Measurements from ENCODE around the gene JUND.

The JUND gene

GRCh38 chr19:18308051-18308947 is 26.9 kb upstream of the JUND start:
- no peak for DNase-seq

GRCh38 chr19:18307271-18307681 is 25.9 kb upstream of the JUND start:
- no peak for DNase-seq

- DNase-seq: no peak
Measured at GRCh38 chr19:18306888-18307260, 25.5 kb upstream of the JUND start.

GRCh38 chr19:18306209-18306887 is 24.9 kb upstream of the JUND start:
- DNase-seq: no peak

GRCh38 chr19:18304458-18305310 is 23.3 kb upstream of the JUND start:
- DNase-seq: no peak

GRCh38 chr19:18304208-18304457 is 22.7 kb upstream of the JUND start:
- peak; percentile 39 for DNase-seq

- DNase-seq: no peak
Measured at GRCh38 chr19:18301718-18302111, 20.3 kb upstream of the JUND start.

GRCh38 chr19:18300930-18301717 is 19.7 kb upstream of the JUND start:
- DNase-seq: no peak

GRCh38 chr19:18299654-18300053 is 18.2 kb upstream of the JUND start:
- no peak for DNase-seq

GRCh38 chr19:18298601-18299000 is 17.2 kb upstream of the JUND start:
- DNase-seq: no peak

GRCh38 chr19:18297308-18297707 is 15.9 kb upstream of the JUND start:
- no peak for DNase-seq

- DNase-seq: no peak
Measured at GRCh38 chr19:18295034-18295451, 13.6 kb upstream of the JUND start.

GRCh38 chr19:18294467-18294864 is 13.0 kb upstream of the JUND start:
- peak; percentile 47 for DNase-seq

- no peak for DNase-seq
Measured at GRCh38 chr19:18293642-18294466, 12.4 kb upstream of the JUND start.

GRCh38 chr19:18292810-18293641 is 11.6 kb upstream of the JUND start:
- peak; percentile 51 for DNase-seq

GRCh38 chr19:18292462-18292809 is 11.0 kb upstream of the JUND start:
- DNase-seq: no peak

- no peak for DNase-seq
Measured at GRCh38 chr19:18291590-18292461, 10.4 kb upstream of the JUND start.

- no peak for DNase-seq
Measured at GRCh38 chr19:18291019-18291524, 9.7 kb upstream of the JUND start.

GRCh38 chr19:18290302-18291018 is 9.0 kb upstream of the JUND start:
- DNase-seq: no peak

All from NCI-H2171 treated with DMSO at 0.1 percent for 48 hours (cell line).